MCF 10A (cell line): Measurements from ENCODE around the gene LILRB1. TPM values are rescaled to one million over a fixed set of nuclear protein-coding genes. Genes with fewer than 3 reads are reported as not detected.
"Not testable (repeated sequence)": the region's sequence is repeated elsewhere in the genome, so short reads cannot be mapped to it uniquely, and the experiment has no call there.

Source experiments
- BruUV-seq: library from RNA; stranded (reverse); fragments of 400-500 nt; replicated peaks from 2 replicates; lab custom pipeline; 2021; lab: Mats Ljungman, UMichigan
- CTCF ChIA-PET: fragments of 300-600 bp; sonication (Branson Sonifier 250); formaldehyde crosslinking; extraction: SDS; loops from one replicate; lab custom pipeline; 2021; ENCODE audit warnings: antibody characterized with exemption, inconsistent platforms; lab: Yijun Ruan, JAX
- POLR2A ChIA-PET: fragments of 300-600, 350-650 bp; sonication (Branson Sonifier 250); formaldehyde crosslinking; extraction: SDS; loops from one replicate; lab custom pipeline; 2020; ENCODE audit warnings: antibody characterized with exemption, inconsistent platforms; lab: Yijun Ruan, JAX
- DNase-seq: peaks from one replicate; pipeline ENCODE4 v3.0.0-alpha.2; 2018; ENCODE audit not compliant: unreplicated experiment
- H3K27ac Mint-ChIP-seq: one replicate; pipeline ENCODE4 v1.8.0; 2022; ENCODE audit warnings: mild to moderate bottlenecking, low read depth, mixed read lengths; ENCODE audit not compliant: unreplicated experiment
- H3K27me3 Mint-ChIP-seq: one replicate; pipeline ENCODE4 v1.8.0; 2022; ENCODE audit warnings: mixed read lengths; ENCODE audit not compliant: insufficient read depth, unreplicated experiment
- H3K36me3 Mint-ChIP-seq: one replicate; pipeline ENCODE4 v1.8.0; 2022; ENCODE audit warnings: mild to moderate bottlenecking, moderate library complexity, mixed read lengths; ENCODE audit not compliant: insufficient read depth, unreplicated experiment
- H3K4me1 Mint-ChIP-seq: one replicate; pipeline ENCODE4 v1.8.0; 2022; ENCODE audit warnings: mixed read lengths; ENCODE audit not compliant: insufficient read depth, unreplicated experiment
- H3K4me3 Mint-ChIP-seq: one replicate; pipeline ENCODE4 v1.8.0; 2022; ENCODE audit warnings: mild to moderate bottlenecking, moderate library complexity, mixed read lengths; ENCODE audit not compliant: unreplicated experiment
- H3K9me3 Mint-ChIP-seq: one replicate; pipeline ENCODE4 v1.8.0; 2022; ENCODE audit warnings: mixed read lengths; ENCODE audit not compliant: unreplicated experiment
- intact Hi-C: fragments of 100-400 bp; cut with micrococcal nuclease; formaldehyde crosslinking; loops from 2 replicates; pipeline ENCODE4 v1.14.1; 2022
- total RNA-seq: library from RNA; stranded (reverse); gene quantifications from 2 replicates; pipeline ENCODE4 v1.2.3, GENCODE V29; 2022
- TF ChIP-seq, protein P1 (sequence below): fragments of 200-600 bp; IDR thresholded peaks from one replicate; pipeline ENCODE4 v1.8.0; 2022; ENCODE audit warnings: antibody characterized with exemption, mild to moderate bottlenecking; ENCODE audit not compliant: unreplicated experiment

The LILRB1 gene
- total RNA-seq, 1 experiment from 2014 or later, result not detected

DNA sequence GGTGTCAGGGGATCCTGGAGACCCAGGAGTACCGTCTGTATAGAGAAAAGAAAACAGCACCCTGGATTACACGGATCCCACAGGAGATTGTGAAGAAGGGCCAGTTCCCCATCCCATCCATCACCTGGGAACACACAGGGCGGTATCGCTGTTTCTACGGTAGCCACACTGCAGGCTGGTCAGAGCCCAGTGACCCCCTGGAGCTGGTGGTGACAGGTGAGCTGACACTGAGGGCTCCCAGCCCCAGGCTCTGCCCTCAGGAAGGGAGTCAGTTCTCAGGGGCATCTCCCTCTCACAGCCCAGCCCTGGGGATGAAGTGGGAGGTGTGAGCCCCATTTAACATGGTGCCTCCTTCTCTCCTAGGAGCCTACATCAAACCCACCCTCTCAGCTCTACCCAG, 35.5 kb upstream of the LILRB1 start:
- no peaks in the 10 kb centered on the region for H3K27me3 Mint-ChIP-seq
- H3K4me1 Mint-ChIP-seq, result no peaks in the 10 kb centered on the region
- POLR2A ChIA-PET, result no interaction called here
- TF ChIP-seq, protein P1, sequence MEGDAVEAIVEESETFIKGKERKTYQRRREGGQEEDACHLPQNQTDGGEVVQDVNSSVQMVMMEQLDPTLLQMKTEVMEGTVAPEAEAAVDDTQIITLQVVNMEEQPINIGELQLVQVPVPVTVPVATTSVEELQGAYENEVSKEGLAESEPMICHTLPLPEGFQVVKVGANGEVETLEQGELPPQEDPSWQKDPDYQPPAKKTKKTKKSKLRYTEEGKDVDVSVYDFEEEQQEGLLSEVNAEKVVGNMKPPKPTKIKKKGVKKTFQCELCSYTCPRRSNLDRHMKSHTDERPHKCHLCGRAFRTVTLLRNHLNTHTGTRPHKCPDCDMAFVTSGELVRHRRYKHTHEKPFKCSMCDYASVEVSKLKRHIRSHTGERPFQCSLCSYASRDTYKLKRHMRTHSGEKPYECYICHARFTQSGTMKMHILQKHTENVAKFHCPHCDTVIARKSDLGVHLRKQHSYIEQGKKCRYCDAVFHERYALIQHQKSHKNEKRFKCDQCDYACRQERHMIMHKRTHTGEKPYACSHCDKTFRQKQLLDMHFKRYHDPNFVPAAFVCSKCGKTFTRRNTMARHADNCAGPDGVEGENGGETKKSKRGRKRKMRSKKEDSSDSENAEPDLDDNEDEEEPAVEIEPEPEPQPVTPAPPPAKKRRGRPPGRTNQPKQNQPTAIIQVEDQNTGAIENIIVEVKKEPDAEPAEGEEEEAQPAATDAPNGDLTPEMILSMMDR, result no peak
- peaks cover 9% of the 10 kb centered on the region for H3K9me3 Mint-ChIP-seq
- peaks cover 2% of the 10 kb centered on the region for H3K36me3 Mint-ChIP-seq
- BruUV-seq, result no TSS peak
- H3K4me3 Mint-ChIP-seq, result no peak overlapping the region
- CTCF ChIA-PET, result no interaction called here
- intact Hi-C loops, result no loop called here
- DNase-seq, result no peak
- no peak overlapping the region for H3K27ac Mint-ChIP-seq

- POLR2A ChIA-PET, H3K4me1 Mint-ChIP-seq, H3K27ac Mint-ChIP-seq, CTCF ChIA-PET, BruUV-seq, H3K4me3 Mint-ChIP-seq, H3K36me3 Mint-ChIP-seq, intact Hi-C loops, DNase-seq, H3K9me3 Mint-ChIP-seq, H3K27me3 Mint-ChIP-seq: not testable (repeated sequence)
Measured at GRCh38 chr19:54595680-54596436, 34.4 kb upstream of the LILRB1 start.

GRCh38 chr19:54600212-54600611, 30.1 kb upstream of the LILRB1 start:
- intact Hi-C loops, result no loop called here
- Mint-ChIP-seq H3K4me3 (no peak overlapping the region), H3K36me3 (no peaks in the 10 kb centered on the region), H3K9me3 (peaks cover 23% of the 10 kb centered on the region), H3K27ac (no peak overlapping the region), H3K4me1 (no peaks in the 10 kb centered on the region), H3K27me3 (peaks cover 12% of the 10 kb centered on the region)
- no TSS peak for BruUV-seq
- CTCF ChIA-PET, result no interaction called here
- TF ChIP-seq, protein P1, result no peak
- POLR2A ChIA-PET, result no interaction called here
- no peak for DNase-seq

DNA sequence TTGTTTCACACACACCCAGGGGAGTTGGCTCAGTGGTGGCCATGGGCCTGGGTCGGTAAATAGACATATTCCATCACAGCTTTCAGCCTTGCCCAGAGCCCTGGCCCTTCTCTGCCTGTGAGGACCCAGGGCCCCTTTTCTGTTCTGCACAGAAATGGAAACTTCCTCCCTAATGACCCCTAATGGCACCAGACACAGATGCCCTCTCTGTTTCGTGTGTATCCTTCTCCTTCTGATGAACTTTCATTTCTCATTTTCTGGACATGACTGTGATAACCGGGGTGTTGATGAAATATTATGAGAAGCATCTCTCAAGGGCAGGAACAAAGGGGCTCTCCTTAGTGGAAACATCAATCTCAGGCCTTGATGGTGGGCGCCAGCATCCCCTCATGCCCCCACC, 24.1 kb upstream of the LILRB1 start:
- TF ChIP-seq, protein P1, result no peak
- H3K4me1 Mint-ChIP-seq, result no peaks in the 10 kb centered on the region
- intact Hi-C loops, result no loop called here
- H3K27me3 Mint-ChIP-seq, result peaks cover 5% of the 10 kb centered on the region
- POLR2A ChIA-PET, result no interaction called here
- CTCF ChIA-PET, result no interaction called here
- H3K4me3 Mint-ChIP-seq, result no peak overlapping the region
- H3K27ac Mint-ChIP-seq, result no peak overlapping the region
- DNase-seq, result no peak
- BruUV-seq, result no TSS peak
- H3K9me3 Mint-ChIP-seq, result peaks cover 35% of the 10 kb centered on the region
- peaks cover 7% of the 10 kb centered on the region for H3K36me3 Mint-ChIP-seq
